Caco-2 (cell line): ENCODE data around the gene SMC1B. TPM values are rescaled to one million over a fixed set of nuclear protein-coding genes. Genes with fewer than 3 reads are reported as not detected.

ENCODE experiments used
- BruUV-seq: library from RNA; stranded (reverse); fragments of 400-500 nt; replicated peaks from 2 replicates; lab custom pipeline; 2021; lab: Mats Ljungman, UMichigan
- CTCF ChIA-PET: fragments of 300-600 bp; sonication (Branson Sonifier 250); formaldehyde crosslinking; loops from one replicate; lab custom pipeline; 2022; ENCODE audit warnings: antibody characterized with exemption; lab: Charles Lee
- POLR2A ChIA-PET: fragments of 300-600 bp; sonication (Branson Sonifier 250); formaldehyde crosslinking; loops from one replicate; lab custom pipeline; 2022; ENCODE audit warnings: antibody characterized with exemption; lab: Charles Lee
- DNase-seq, 2 experiments: peaks; one replicate each; pipeline versions ENCODE4 v3.0.0 to v3.0.0-alpha.2; 2020 to 2022
- H3K27me3 ChIP-seq: replicated peaks from 2 replicates; pipeline ENCODE4 v1.6.0; 2011; ENCODE audit warnings: low read length; ENCODE audit not compliant: control insufficient read depth, insufficient read depth
- H3K36me3 ChIP-seq: 2 replicates; pipeline ENCODE4 v1.5.1; 2011; ENCODE audit warnings: low read length; ENCODE audit not compliant: control insufficient read depth, insufficient read depth
- H3K4me1 ChIP-seq: fragments of 250-450 bp; sonication (Bioruptor Pico); 2 replicates; pipeline ENCODE4 v1.5.1; 2020; ENCODE audit warnings: mild to moderate bottlenecking
- H3K4me3 ChIP-seq: 2 replicates; pipeline ENCODE4 v1.5.1; 2011; ENCODE audit warnings: low read depth, mild to moderate bottlenecking, control low read depth, low read length
- H3K9me3 ChIP-seq: fragments of 250-450 bp; sonication (Bioruptor Pico); 2 replicates; pipeline ENCODE4 v1.5.1; 2020; ENCODE audit warnings: mild to moderate bottlenecking, moderate library complexity
- H3K27ac Mint-ChIP-seq: one replicate; pipeline ENCODE4 v1.8.0; 2022; ENCODE audit warnings: mixed read lengths; ENCODE audit not compliant: unreplicated experiment
- H3K27me3 Mint-ChIP-seq: one replicate; pipeline ENCODE4 v1.8.0; 2022; ENCODE audit warnings: mixed read lengths; ENCODE audit not compliant: insufficient read depth, unreplicated experiment
- H3K36me3 Mint-ChIP-seq: one replicate; pipeline ENCODE4 v1.8.0; 2022; ENCODE audit warnings: mild to moderate bottlenecking, mixed read lengths; ENCODE audit not compliant: insufficient read depth, unreplicated experiment
- H3K4me1 Mint-ChIP-seq: one replicate; pipeline ENCODE4 v1.8.0; 2022; ENCODE audit warnings: low read depth, mixed read lengths; ENCODE audit not compliant: unreplicated experiment
- H3K4me3 Mint-ChIP-seq: one replicate; pipeline ENCODE4 v1.8.0; 2022; ENCODE audit warnings: mild to moderate bottlenecking, moderate library complexity, mixed read lengths; ENCODE audit not compliant: unreplicated experiment
- H3K9me3 Mint-ChIP-seq: one replicate; pipeline ENCODE4 v1.8.0; 2022; ENCODE audit warnings: mixed read lengths; ENCODE audit not compliant: unreplicated experiment
- intact Hi-C: fragments of 100-400 bp; cut with micrococcal nuclease; formaldehyde crosslinking; loops from one replicate; pipeline ENCODE4 v1.10.0; 2022; ENCODE audit not compliant: unreplicated experiment
- total RNA-seq: library from RNA; stranded (reverse); gene quantifications from 2 replicates; pipeline ENCODE4 v1.2.3, GENCODE V29; 2022
- TF ChIP-seq, protein P1 (sequence below), 2 experiments: fragments of 200-600 bp in 1 of 2; IDR thresholded peaks; 1 replicate in 1 of 2; 2 replicates in 1 of 2; pipeline versions ENCODE4 v1.5.1 to v1.8.0; 2011 to 2022; ENCODE audit warnings: antibody characterized with exemption in 1 of 2, control low read depth in 1 of 2, inconsistent platforms in 1 of 2, low read depth in 1 of 2, low read length in 1 of 2, mild to moderate bottlenecking in 1 of 2, moderate library complexity in 1 of 2; ENCODE audit not compliant: insufficient read depth in 1 of 2, severe bottlenecking in 1 of 2, unreplicated experiment in 1 of 2

Gene SMC1B
- total RNA-seq, 1 experiment from 2014 or later: 5.3 TPM

DNA sequence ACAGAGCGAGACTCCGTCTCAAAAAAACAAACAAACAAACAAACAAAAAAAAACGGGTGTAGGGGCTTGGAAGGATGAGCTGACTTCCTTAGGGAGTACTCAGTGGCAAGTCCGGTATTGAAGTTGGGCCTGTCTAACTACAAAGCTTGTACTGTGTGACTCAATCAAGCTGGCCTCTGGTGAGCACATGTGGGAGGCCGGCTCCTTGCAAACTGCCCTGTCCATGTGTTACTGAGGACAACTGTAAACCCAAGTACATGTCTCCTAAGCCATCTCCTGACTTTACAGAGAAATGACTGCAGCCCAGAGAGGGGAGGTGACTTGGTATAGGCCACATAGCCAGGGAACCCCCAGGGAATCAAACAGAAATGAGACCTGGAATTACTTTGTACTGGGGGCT lies 11.7 kb upstream of the SMC1B start:
- H3K4me3 ChIP-seq: no peak overlapping the region
- H3K9me3 ChIP-seq: no peaks in the 10 kb centered on the region
- no peak overlapping the region for H3K4me3 Mint-ChIP-seq
- no peaks in the 10 kb centered on the region for H3K27me3 Mint-ChIP-seq
- H3K4me1 Mint-ChIP-seq: peaks cover 14% of the 10 kb centered on the region
- intact Hi-C loops: no loop called here
- TF ChIP-seq, protein P1, sequence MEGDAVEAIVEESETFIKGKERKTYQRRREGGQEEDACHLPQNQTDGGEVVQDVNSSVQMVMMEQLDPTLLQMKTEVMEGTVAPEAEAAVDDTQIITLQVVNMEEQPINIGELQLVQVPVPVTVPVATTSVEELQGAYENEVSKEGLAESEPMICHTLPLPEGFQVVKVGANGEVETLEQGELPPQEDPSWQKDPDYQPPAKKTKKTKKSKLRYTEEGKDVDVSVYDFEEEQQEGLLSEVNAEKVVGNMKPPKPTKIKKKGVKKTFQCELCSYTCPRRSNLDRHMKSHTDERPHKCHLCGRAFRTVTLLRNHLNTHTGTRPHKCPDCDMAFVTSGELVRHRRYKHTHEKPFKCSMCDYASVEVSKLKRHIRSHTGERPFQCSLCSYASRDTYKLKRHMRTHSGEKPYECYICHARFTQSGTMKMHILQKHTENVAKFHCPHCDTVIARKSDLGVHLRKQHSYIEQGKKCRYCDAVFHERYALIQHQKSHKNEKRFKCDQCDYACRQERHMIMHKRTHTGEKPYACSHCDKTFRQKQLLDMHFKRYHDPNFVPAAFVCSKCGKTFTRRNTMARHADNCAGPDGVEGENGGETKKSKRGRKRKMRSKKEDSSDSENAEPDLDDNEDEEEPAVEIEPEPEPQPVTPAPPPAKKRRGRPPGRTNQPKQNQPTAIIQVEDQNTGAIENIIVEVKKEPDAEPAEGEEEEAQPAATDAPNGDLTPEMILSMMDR (IDR thresholded peaks at IDR 0.05; ENCODE audit: insufficient read depth in 1 of 2, low read depth in 1 of 2, low read length in 1 of 2, severe bottlenecking in 1 of 2, unreplicated experiment in 1 of 2): no peak
- CTCF ChIA-PET: no interaction called here
- DNase-seq: no peak
- H3K27ac Mint-ChIP-seq: no peak overlapping the region
- POLR2A ChIA-PET: no interaction called here
- no TSS peak for BruUV-seq
- H3K4me1 ChIP-seq: no peaks in the 10 kb centered on the region
- H3K36me3 ChIP-seq: peaks cover 1% of the 10 kb centered on the region; the same call in 1 of the 2 replicates
- peaks cover 27% of the 10 kb centered on the region for H3K36me3 Mint-ChIP-seq
- H3K9me3 Mint-ChIP-seq: peaks cover 10% of the 10 kb centered on the region
- H3K27me3 ChIP-seq: no peaks in the 10 kb centered on the region

DNA sequence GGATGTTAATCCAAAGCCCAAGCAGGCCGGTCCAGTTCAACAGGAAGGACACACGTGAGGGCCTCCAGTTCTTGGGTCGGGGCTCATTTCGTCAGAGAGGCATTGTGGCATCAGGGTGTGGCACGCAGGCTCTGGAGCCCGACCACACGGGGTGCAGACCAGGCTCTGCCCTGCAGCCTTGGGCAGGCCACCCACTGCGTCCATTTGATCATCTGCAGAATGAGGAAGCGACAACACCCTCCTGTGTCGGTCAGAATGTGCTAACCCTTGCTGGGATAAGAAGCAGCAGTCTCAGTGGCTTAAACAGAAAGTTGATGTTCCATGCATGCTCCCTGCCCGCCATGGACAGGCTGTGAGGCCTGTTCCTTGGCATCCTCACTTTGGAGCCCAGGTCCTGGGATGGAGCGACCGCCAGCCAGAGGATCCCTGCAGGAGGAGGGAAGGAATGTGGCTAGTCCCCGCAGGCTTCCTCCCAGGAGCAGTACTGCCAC lies 10.9 kb upstream of the SMC1B start:
- Mint-ChIP-seq H3K9me3 (peaks cover 10% of the 10 kb centered on the region), H3K27me3 (no peaks in the 10 kb centered on the region), H3K36me3 (peaks cover 28% of the 10 kb centered on the region), H3K4me3 (no peak overlapping the region), H3K4me1 (peaks cover 14% of the 10 kb centered on the region), H3K27ac (no peak overlapping the region)
- no TSS peak for BruUV-seq
- ChIA-PET CTCF (interaction anchor here (1.1 kb wide), 1 partner anchor 231 kb away, joined by 3 read pairs; no protein-coding TSS in a partner anchor), POLR2A (no interaction called here)
- TF ChIP-seq, protein P1 (IDR thresholded peaks at IDR 0.05; ENCODE audit: insufficient read depth in 1 of 2, low read depth in 1 of 2, low read length in 1 of 2, severe bottlenecking in 1 of 2, unreplicated experiment in 1 of 2): no peak
- Histone ChIP-seq H3K27me3 (no peaks in the 10 kb centered on the region), H3K4me1 (no peaks in the 10 kb centered on the region), H3K36me3 (peaks cover 1% of the 10 kb centered on the region), H3K9me3 (no peaks in the 10 kb centered on the region), H3K4me3 (no peak overlapping the region)
- intact Hi-C loops: no loop called here
- DNase-seq: no peak

DNA sequence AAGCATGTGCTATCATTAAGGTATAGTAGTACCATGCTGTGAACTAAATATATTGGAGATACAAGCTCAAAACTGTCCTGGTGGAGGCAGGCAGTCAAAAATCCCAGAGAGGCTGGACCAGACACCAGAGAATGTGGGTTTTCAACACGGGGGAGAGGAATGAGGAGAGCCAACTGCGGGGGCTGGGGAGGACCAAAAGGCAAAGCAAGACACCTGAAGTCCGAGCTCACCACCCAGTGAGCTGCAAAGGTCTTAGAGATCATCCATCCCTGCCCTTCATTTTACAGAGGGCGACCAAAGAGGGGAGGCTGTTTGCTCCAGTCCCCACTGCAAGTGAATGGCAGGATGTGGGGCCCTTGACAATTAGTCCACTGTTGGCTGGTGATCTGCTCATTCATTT lies 10.1 kb upstream of the SMC1B start:
- no peak for DNase-seq
- Mint-ChIP-seq H3K27ac (no peak overlapping the region), H3K4me3 (no peak overlapping the region), H3K36me3 (peaks cover 35% of the 10 kb centered on the region), H3K4me1 (peaks cover 14% of the 10 kb centered on the region), H3K9me3 (peaks cover 10% of the 10 kb centered on the region), H3K27me3 (no peaks in the 10 kb centered on the region)
- no peak overlapping the region for H3K4me3 ChIP-seq
- H3K4me1 ChIP-seq: no peaks in the 10 kb centered on the region
- TF ChIP-seq, protein P1 (IDR thresholded peaks at IDR 0.05; ENCODE audit: insufficient read depth in 1 of 2, low read depth in 1 of 2, low read length in 1 of 2, severe bottlenecking in 1 of 2, unreplicated experiment in 1 of 2): no peak
- POLR2A ChIA-PET: no interaction called here
- no peaks in the 10 kb centered on the region for H3K9me3 ChIP-seq
- BruUV-seq: no TSS peak
- H3K36me3 ChIP-seq: peaks cover 1% of the 10 kb centered on the region
- H3K27me3 ChIP-seq: no peaks in the 10 kb centered on the region
- CTCF ChIA-PET: interaction anchor here (1.1 kb wide), 1 partner anchor 231 kb away, joined by 3 read pairs; no protein-coding TSS in a partner anchor
- intact Hi-C loops: no loop called here
